Measurements from ENCODE around the gene KCNQ5.

- TF ChIP-seq POLR2A (IDR thresholded peaks at IDR 0.05) (no peak), CTCF (IDR thresholded peaks at IDR 0.05) (no peak)
Observed at GRCh38 chr6:73143551-73143950, 521.7 kb downstream of the KCNQ5 start.

All from thyroid gland (tissue), 4 donors.